GM10847 (cell line): ENCODE results near the gene GPR26.

ENCODE experiments used
- POLR2A ChIP-seq: IDR thresholded peaks from 2 replicates; pipeline ENCODE4 v1.6.1; 2011; ENCODE audit not compliant: insufficient read length; ENCODE audit errors: extremely low read depth

The GPR26 gene

GRCh38 chr10:123720536-123720935 lies 54.4 kb downstream of the GPR26 start:
- no peak for TF ChIP-seq POLR2A

DNA sequence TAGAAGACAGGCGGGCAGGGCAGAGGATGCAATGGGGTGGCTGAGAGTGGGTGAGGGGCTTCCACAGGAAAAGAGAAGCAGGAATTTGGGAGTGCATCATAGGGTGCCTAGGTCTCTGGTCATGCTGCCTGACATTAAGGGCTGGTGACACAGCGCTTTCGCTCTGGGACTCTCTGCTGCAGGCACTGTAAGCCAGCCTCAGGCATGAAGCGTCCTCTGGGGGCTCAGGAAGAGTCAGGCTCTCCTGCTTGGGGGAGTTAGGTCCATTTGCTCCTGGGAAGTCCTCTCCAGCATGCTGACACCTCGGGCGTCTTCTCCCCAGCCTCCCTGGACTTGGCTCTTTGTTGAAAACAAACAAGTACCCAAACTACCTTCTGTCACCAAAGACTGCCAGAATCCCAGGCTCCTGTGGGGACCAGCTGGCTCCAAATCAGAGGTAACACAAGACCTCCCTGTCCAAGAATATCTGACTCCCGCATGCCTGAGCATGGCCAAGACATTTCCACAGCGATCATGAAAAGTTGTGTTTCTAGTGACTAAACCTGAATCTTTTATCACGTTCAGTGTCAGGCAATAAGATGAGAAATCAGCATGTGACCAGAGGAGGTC lies 55.4 kb downstream of the GPR26 start:
- TF ChIP-seq POLR2A = no peak

DNA sequence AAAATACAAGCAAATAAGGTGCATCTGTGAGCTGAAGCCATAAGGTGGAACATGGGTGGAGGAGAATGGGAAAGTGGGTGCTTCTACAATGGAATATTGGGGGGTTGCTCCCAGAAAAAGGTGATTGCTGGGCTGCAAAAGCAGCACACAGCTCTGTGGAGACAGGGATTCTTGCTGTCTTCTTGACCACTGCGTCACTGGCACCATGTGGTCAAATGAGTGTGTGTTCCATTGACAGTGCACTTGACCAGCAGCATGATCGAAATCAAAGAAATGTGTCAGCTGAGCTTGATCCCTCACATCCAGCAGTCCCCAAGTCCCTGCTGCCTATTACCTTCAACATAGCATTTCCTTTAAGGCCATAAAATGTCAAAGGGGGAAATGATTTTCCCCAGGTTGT lies 56.2 kb downstream of the GPR26 start:
- TF ChIP-seq POLR2A = no peak

DNA sequence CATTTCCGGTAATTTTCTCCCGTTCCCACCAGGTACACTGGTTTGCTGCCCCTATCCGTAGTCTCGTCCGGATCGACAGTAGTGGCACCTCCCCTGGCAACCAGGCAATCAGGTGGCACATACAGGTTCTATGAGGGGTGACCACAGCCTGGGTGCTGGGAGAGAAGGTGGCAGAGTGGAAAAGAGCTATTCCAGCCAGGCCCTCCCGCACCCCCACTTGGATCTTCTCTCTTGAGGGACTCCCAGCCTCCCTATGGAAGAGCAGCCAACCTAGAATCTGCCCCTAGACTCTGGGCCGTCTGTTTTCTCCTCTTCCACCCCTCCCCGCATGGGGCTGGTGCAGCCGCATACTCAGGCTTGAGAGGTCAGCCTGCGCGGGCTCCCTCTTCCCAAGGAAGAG lies 58.6 kb downstream of the GPR26 start:
- no peak for TF ChIP-seq POLR2A

DNA sequence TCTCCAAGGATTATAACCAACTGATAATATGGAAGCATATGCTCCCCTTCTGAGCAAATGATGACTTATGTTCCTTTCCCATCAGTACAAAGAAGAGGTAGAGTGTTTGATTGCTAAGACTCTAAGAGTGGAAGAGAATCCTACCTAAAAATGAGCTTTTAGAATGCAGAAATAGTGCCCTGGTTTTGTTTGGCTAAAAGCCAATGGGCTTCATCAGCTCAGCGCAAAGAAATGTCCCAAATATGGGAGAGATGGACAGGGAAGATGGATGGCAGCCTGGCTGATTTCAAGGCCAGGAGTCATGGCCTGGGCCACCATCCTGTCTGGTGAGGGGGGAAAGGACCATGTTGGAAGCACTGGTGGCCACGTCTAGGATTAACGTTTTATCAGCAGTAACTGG lies 60.2 kb downstream of the GPR26 start:
- no peak for TF ChIP-seq POLR2A

DNA sequence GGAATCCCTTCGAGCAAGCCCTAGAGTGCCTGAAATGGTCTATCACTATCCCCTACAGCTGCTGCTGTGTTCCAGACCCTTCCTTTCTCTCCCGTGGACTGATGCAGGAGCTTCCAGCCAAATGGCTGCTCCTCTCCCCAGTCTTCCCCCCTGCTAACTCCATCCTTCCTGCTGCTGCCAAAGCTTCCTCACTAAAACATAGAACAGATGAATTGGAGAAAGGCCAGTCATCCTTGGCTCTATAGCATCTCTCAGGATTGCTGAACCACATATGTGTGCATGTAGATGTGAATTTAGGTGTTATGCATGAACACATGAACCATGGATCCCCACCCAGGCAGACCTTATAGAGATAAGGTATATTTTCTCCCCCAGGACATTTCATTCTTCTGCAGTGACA lies 60.7 kb downstream of the GPR26 start:
- no peak for TF ChIP-seq POLR2A

- TF ChIP-seq POLR2A = no peak
These were observed 63.4 kb downstream of the GPR26 start for GRCh38 chr10:123729523-123729922.

- no peak for TF ChIP-seq POLR2A
These were observed 75.0 kb downstream of the GPR26 start for GRCh38 chr10:123741146-123741545.

- TF ChIP-seq POLR2A = no peak
These were observed 75.6 kb downstream of the GPR26 start for GRCh38 chr10:123741711-123742110.

GRCh38 chr10:123742751-123743440 lies 76.7 kb downstream of the GPR26 start:
- TF ChIP-seq POLR2A = no peak

DNA sequence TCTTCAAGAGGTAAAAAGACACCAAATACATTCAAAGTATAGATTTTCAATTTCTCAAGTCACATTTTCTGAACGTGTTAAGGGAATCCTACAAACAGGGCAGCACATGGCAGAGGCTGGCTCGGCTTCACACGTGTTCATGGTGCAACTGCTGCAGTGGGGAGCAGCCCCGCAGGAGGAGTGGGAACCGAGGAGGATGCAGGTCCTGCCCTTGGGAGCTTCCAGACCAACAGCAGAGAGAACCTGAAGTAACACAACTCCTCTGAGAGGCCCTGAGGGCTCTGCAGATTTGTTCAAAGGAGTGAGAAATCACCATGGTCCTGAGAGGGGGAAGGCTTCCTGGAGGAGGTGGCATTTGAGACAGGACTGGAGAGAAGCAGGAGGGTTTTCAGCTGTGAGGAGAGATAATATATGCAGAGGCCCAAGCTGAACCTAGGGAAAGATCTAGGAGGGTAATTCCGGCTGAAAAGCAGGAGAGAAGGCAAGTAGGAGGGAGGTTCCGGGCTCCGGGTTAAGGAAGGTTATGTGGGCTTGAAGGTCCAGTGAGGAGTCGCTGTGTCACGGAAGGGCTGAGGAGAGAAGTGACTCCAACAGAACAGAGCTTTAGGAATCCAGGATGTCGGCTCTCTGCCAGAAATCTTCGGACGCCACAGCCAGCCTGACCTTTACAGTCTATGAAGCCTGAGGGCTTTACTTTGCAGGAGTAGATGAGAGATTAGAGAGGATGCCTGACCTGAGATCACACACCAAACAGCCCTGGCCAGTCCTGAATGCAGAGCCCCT lies 77.5 kb downstream of the GPR26 start:
- no peak for TF ChIP-seq POLR2A

- TF ChIP-seq POLR2A = no peak
These were observed 78.0 kb downstream of the GPR26 start for GRCh38 chr10:123744224-123744536.
